Smooth muscle cell (in vitro differentiated cells): ENCODE data around the gene MYO3A. TPM values are rescaled to one million over a fixed set of nuclear protein-coding genes. Genes with fewer than 3 reads are reported as not detected.

ENCODE experiments used
- DNase-seq: peaks from one replicate; lab custom pipeline; 2025; ENCODE audit not compliant: unreplicated experiment; lab: John Stamatoyannopoulos, UW
- H2AFZ ChIP-seq: fragments of 200-600 bp; sonication (generic); 2 replicates; pipeline ENCODE4 v1.6.0; 2016; ENCODE audit warnings: antibody characterized with exemption, low read depth, mild to moderate bottlenecking
- H3F3A ChIP-seq: fragments of 200-600 bp; sonication (generic); 2 replicates; pipeline ENCODE4 v1.6.0; 2017; ENCODE audit warnings: antibody characterized with exemption, low read depth
- H3K27ac ChIP-seq: fragments of 200-600 bp; sonication (generic); 2 replicates; pipeline ENCODE4 v1.5.1; 2016; ENCODE audit warnings: low read depth, mild to moderate bottlenecking
- H3K27me3 ChIP-seq: fragments of 200-600 bp; sonication (generic); 2 replicates; pipeline ENCODE4 v1.6.1; 2016; ENCODE audit warnings: low read depth, mild to moderate bottlenecking
- H3K36me3 ChIP-seq: fragments of 200-600 bp; sonication (generic); 2 replicates; pipeline ENCODE4 v1.5.1; 2016; ENCODE audit warnings: low read depth
- H3K4me1 ChIP-seq: fragments of 200-600 bp; sonication (generic); 2 replicates; pipeline ENCODE4 v1.5.1; 2016; ENCODE audit warnings: low read depth
- H3K4me2 ChIP-seq: fragments of 200-600 bp; sonication (generic); 2 replicates; pipeline ENCODE4 v1.6.0; 2016; ENCODE audit warnings: mild to moderate bottlenecking
- H3K4me3 ChIP-seq: fragments of 200-600 bp; sonication (generic); 2 replicates; pipeline ENCODE4 v1.5.1; 2016; ENCODE audit warnings: mild to moderate bottlenecking
- H3K79me2 ChIP-seq: fragments of 200-600 bp; sonication (generic); 2 replicates; pipeline ENCODE4 v1.6.0; 2016; ENCODE audit warnings: low read depth, mild to moderate bottlenecking
- H3K9ac ChIP-seq: fragments of 200-600 bp; sonication (generic); 2 replicates; pipeline ENCODE4 v1.6.0; 2016; ENCODE audit warnings: low read depth
- H3K9me3 ChIP-seq: fragments of 200-600 bp; sonication (generic); replicated peaks from 2 replicates; pipeline ENCODE4 v1.5.1; 2016; ENCODE audit warnings: low read depth
- H4K20me1 ChIP-seq: fragments of 200-600 bp; sonication (generic); 2 replicates; pipeline ENCODE4 v1.6.0; 2016; ENCODE audit warnings: low read depth
- CTCF ChIP-seq: fragments of 200-600 bp; sonication (generic); IDR thresholded peaks from 2 replicates; pipeline ENCODE4 v1.5.1; 2017; ENCODE audit warnings: borderline replicate concordance, mild to moderate bottlenecking, antibody characterized with exemption; ENCODE audit not compliant: insufficient read depth, poor library complexity, severe bottlenecking
- WGBS: methylation state at CpG from one replicate; pipeline ENCODE4 v1.1.7; 2016; ENCODE audit warnings: low lambda C conversion rate; 5-methylcytosine and 5-hydroxymethylcytosine counted together
- polyA plus RNA-seq: library from polyadenylated mRNA; unstranded; fragments of >200 nt; fragmentation: Nextera tagmentation; extraction: Ambion mirVana; gene quantifications from 2 replicates; pipeline ENCODE4 v1.2.1, GENCODE V29; 2016
- total RNA-seq: library from RNA; depleted of rRNA; stranded (reverse); fragments of >200 nt; gene quantifications from 2 replicates; pipeline ENCODE4 v1.2.3, GENCODE V29; 2014

MYO3A gene
- total and polyA plus RNA-seq, 2 experiments from 2014 or later: not detected

DNA sequence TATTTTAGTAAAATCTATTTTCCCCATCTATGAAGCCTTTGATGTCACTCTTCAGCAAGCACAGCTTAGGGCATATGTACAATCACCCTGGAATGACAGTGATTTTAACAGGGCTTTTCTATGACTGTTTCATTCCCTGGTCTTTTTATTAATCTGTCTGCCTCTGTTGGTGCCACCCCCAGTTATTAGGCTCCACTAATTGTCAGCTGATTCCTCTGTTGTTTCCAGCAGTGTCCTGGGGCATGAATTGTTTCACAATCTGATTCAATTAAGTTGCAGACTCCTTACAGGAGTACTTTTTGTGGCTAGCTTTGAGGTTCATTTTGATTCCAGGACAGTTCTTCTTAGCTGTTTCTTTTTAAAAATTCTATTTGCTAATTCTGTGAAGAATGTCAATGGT lies 38.6 kb downstream of the MYO3A start:
- H3F3A ChIP-seq: no peaks in the 10 kb centered on the region
- no peak overlapping the region for H3K4me3 ChIP-seq
- H3K9me3 ChIP-seq: no peaks in the 10 kb centered on the region
- H3K79me2 ChIP-seq: no peaks in the 10 kb centered on the region
- H3K4me1 ChIP-seq: no peaks in the 10 kb centered on the region
- H3K9ac ChIP-seq: no peak overlapping the region
- H2AFZ ChIP-seq: no peak overlapping the region
- no peaks in the 10 kb centered on the region for H3K36me3 ChIP-seq
- H3K27ac ChIP-seq: no peak overlapping the region
- no peaks in the 10 kb centered on the region for H4K20me1 ChIP-seq
- no peak for DNase-seq
- no peak overlapping the region for H3K4me2 ChIP-seq
- no peaks in the 10 kb centered on the region for H3K27me3 ChIP-seq
- TF ChIP-seq CTCF: no peak

- Histone ChIP-seq H3K4me1 (no peaks in the 10 kb centered on the region), H3F3A (no peaks in the 10 kb centered on the region), H3K4me3 (no peak overlapping the region), H3K9ac (no peak overlapping the region), H3K79me2 (no peaks in the 10 kb centered on the region), H2AFZ (no peak overlapping the region), H3K4me2 (no peak overlapping the region), H3K27ac (no peak overlapping the region), H3K9me3 (no peaks in the 10 kb centered on the region), H4K20me1 (no peaks in the 10 kb centered on the region), H3K36me3 (no peaks in the 10 kb centered on the region), H3K27me3 (no peaks in the 10 kb centered on the region)
- TF ChIP-seq CTCF: no peak
- DNase-seq: no peak
- WGBS: 61% methylated on average over 3 of the region's 3 CpGs
These were observed 40.9 kb downstream of the MYO3A start for GRCh38 chr10:25974897-25975459.

DNA sequence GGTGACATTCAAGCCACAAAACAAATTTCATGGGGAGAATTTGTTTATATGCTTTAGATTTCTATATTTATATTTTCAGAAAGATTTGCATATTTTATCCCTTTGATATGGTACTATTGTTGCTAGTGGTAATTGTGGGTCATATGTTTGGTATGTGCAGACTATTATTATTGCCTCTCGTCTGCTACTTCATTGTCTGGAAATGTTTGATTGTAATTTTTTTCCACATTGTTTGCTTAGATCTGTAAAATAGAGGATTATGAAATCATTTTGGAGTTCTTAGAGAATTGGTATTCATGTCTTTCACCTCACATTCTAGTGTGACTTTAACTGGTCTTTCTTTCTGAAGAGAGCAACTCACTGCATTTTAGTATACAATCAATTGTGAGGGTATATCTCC lies 44.7 kb downstream of the MYO3A start:
- Histone ChIP-seq H3K27ac (no peak overlapping the region), H3K27me3 (no peaks in the 10 kb centered on the region), H3K36me3 (no peaks in the 10 kb centered on the region), H3F3A (no peaks in the 10 kb centered on the region), H2AFZ (no peak overlapping the region), H3K4me2 (no peak overlapping the region), H3K4me3 (no peak overlapping the region), H3K79me2 (no peaks in the 10 kb centered on the region), H3K9ac (no peak overlapping the region), H3K9me3 (no peaks in the 10 kb centered on the region), H4K20me1 (no peaks in the 10 kb centered on the region), H3K4me1 (no peaks in the 10 kb centered on the region)
- DNase-seq: no peak
- 78% methylated on average over 1 of the region's 1 CpG for WGBS
- no peak for TF ChIP-seq CTCF

GRCh38 chr10:25982107-25982506 lies 48.1 kb downstream of the MYO3A start:
- Histone ChIP-seq H4K20me1 (no peaks in the 10 kb centered on the region), H3K27me3 (no peaks in the 10 kb centered on the region), H3K4me1 (no peaks in the 10 kb centered on the region), H3F3A (no peaks in the 10 kb centered on the region), H3K9ac (no peak overlapping the region), H3K36me3 (no peaks in the 10 kb centered on the region), H3K79me2 (no peaks in the 10 kb centered on the region), H3K4me3 (no peak overlapping the region), H2AFZ (no peak overlapping the region), H3K27ac (no peak overlapping the region), H3K4me2 (no peak overlapping the region), H3K9me3 (no peaks in the 10 kb centered on the region)
- no peak for DNase-seq
- WGBS: 84% methylated on average over 3 of the region's 3 CpGs
- no peak for TF ChIP-seq CTCF
